HCT116 (cell line): ENCODE data around the gene CBX8. TPM values are rescaled to one million over a fixed set of nuclear protein-coding genes. Genes with fewer than 3 reads are reported as not detected.

Experiments
- ATAC-seq: fragments of 200-7000 bp; cut with Tn5 transposase; 2 replicates; pipeline ENCODE4 v1.9.1; 2020; ENCODE audit warnings: mild to moderate bottlenecking, moderate library complexity
- BruUV-seq: library from RNA; stranded (reverse); fragments of 400-500 nt; replicated peaks from 2 replicates; lab custom pipeline; 2021; lab: Mats Ljungman, UMichigan
- CTCF ChIA-PET: fragments of 300-600 bp; sonication (Branson Sonifier 250); formaldehyde crosslinking; loops from one replicate; lab custom pipeline; 2021; ENCODE audit warnings: antibody characterized with exemption; lab: Charles Lee
- POLR2A ChIA-PET: fragments of 300-600, 350-600 bp; sonication (Branson Sonifier 250); formaldehyde crosslinking; loops from one replicate; lab custom pipeline; 2021; ENCODE audit warnings: antibody characterized with exemption; lab: Charles Lee
- RAD21 ChIA-PET, 2 experiments: fragments of 300-600 bp; sonication (Branson Sonifier 250); formaldehyde crosslinking; loops; one replicate each; lab custom pipeline; 2023; ENCODE audit warnings: low total read pairs in 2 of 2; ENCODE audit not compliant: uncharacterized antibody in 2 of 2, unreplicated experiment in 2 of 2, low non-redundant PET in 1 of 2; lab: Charles Lee
- DNase-seq: peaks from one replicate; pipeline ENCODE4 v3.0.0-alpha.2; 2010; ENCODE audit warnings: low read depth, low spot score
- H2AFZ ChIP-seq: fragments of 200-600 bp; shearing (Covaris generic), sonication (generic); 2 replicates; pipeline ENCODE4 v1.6.1; 2017; ENCODE audit warnings: low read depth, mixed run types, mixed read lengths, antibody characterized with exemption, low read length; ENCODE audit not compliant: poor library complexity, severe bottlenecking
- H3K27ac ChIP-seq: 2 replicates; pipeline ENCODE4 v1.5.1; 2012; ENCODE audit warnings: low read depth, low read length
- H3K27me3 ChIP-seq: fragments of 200-600 bp; sonication (generic); 2 replicates; pipeline ENCODE4 v1.6.1; 2016; ENCODE audit warnings: mixed run types, low read length, mixed read lengths; ENCODE audit not compliant: insufficient read depth
- H3K36me3 ChIP-seq, 2 experiments: fragments of 200-500 bp in 1 of 2; fragments of 200-600 bp in 1 of 2; sonication (Bioruptor generic) in 1 of 2; sonication (generic) in 1 of 2; 2 replicates each; pipeline versions ENCODE4 v1.5.1 to v1.6.1; 2014 to 2016; ENCODE audit warnings: low read length in 2 of 2, inconsistent platforms in 1 of 2, mixed read lengths in 1 of 2, mixed run types in 1 of 2; ENCODE audit not compliant: insufficient read depth in 2 of 2, control insufficient read depth in 1 of 2
- H3K4me1 ChIP-seq, 2 experiments: fragments of 200-600 bp in 1 of 2; sonication (generic) in 1 of 2; 2 replicates each; pipeline versions ENCODE4 v1.5.1 to v1.6.1; 2012 to 2017; ENCODE audit warnings: low read length in 2 of 2, inconsistent platforms in 1 of 2, mild to moderate bottlenecking in 1 of 2, mixed read lengths in 1 of 2, mixed run types in 1 of 2, moderate library complexity in 1 of 2; ENCODE audit not compliant: insufficient read depth in 2 of 2, control insufficient read depth in 1 of 2
- H3K4me2 ChIP-seq: fragments of 200-600 bp; sonication (generic); 2 replicates; pipeline ENCODE4 v1.6.1; 2017; ENCODE audit warnings: mixed run types, low read length, mixed read lengths
- H3K4me3 ChIP-seq, 2 experiments: fragments of 200-600 bp in 1 of 2; sonication (generic) in 1 of 2; replicated peaks in 1 of 2; 2 replicates each; pipeline ENCODE4 v1.5.1; 2011 to 2016; ENCODE audit warnings: low read length in 2 of 2, control low read depth in 1 of 2, low read depth in 1 of 2, mild to moderate bottlenecking in 1 of 2, mixed read lengths in 1 of 2, mixed run types in 1 of 2
- H3K79me2 ChIP-seq: fragments of 200-600 bp; sonication (generic); 2 replicates; pipeline ENCODE4 v1.6.1; 2017; ENCODE audit warnings: mild to moderate bottlenecking, mixed run types, low read length, moderate library complexity, mixed read lengths; ENCODE audit not compliant: insufficient read depth
- H3K9ac ChIP-seq: fragments of 200-600 bp; sonication (generic); 2 replicates; pipeline ENCODE4 v1.6.1; 2016; ENCODE audit warnings: low read length, mixed read lengths
- H3K9me2 ChIP-seq: fragments of 200-600 bp; sonication (generic), shearing (Covaris generic); 2 replicates; pipeline ENCODE4 v1.6.1; 2017; ENCODE audit warnings: mixed run types, mild to moderate bottlenecking, moderate library complexity; ENCODE audit not compliant: insufficient read depth
- H3K9me3 ChIP-seq, 2 experiments: fragments of 200-500 bp in 1 of 2; fragments of 200-600 bp in 1 of 2; sonication (Bioruptor generic) in 1 of 2; sonication (generic) in 1 of 2; 2 replicates each; pipeline ENCODE4 v1.6.1; 2014 to 2017; ENCODE audit warnings: low read length in 2 of 2, mixed read lengths in 2 of 2, inconsistent platforms in 1 of 2, low read depth in 1 of 2, mild to moderate bottlenecking in 1 of 2, mixed run types in 1 of 2, moderate library complexity in 1 of 2; ENCODE audit not compliant: control insufficient read depth in 1 of 2, insufficient read depth in 1 of 2
- H4K20me1 ChIP-seq: fragments of 200-600 bp; sonication (generic), shearing (Covaris generic); 2 replicates; pipeline ENCODE4 v1.6.1; 2017; ENCODE audit warnings: mixed run types, mild to moderate bottlenecking, moderate library complexity; ENCODE audit not compliant: insufficient read depth
- CBX3 ChIP-seq: IDR thresholded peaks from 2 replicates; pipeline ENCODE4 v1.6.1; 2012; ENCODE audit warnings: low read depth
- CEBPB ChIP-seq: IDR thresholded peaks from 2 replicates; pipeline ENCODE4 v1.6.1; 2012; ENCODE audit warnings: low read depth
- EGR1 ChIP-seq: IDR thresholded peaks from 2 replicates; pipeline ENCODE4 v1.6.1; 2012; ENCODE audit warnings: low read depth
- POLR2AphosphoS5 ChIP-seq: IDR thresholded peaks from 2 replicates; pipeline ENCODE4 v1.6.1; 2011; ENCODE audit warnings: mild to moderate bottlenecking, low read depth, low read length, moderate library complexity
- SIN3A ChIP-seq: IDR thresholded peaks from 2 replicates; pipeline ENCODE4 v1.6.1; 2012; ENCODE audit warnings: low read depth
- ZFX ChIP-seq: fragments of 450-650 bp; IDR thresholded peaks from 2 replicates; pipeline ENCODE4 v1.6.1; 2017
- intact Hi-C: fragments of 100-400 bp; cut with micrococcal nuclease; formaldehyde crosslinking; loops from 2 replicates; pipeline ENCODE4 v1.10.0; 2022
- total RNA-seq: library from RNA; stranded (reverse); gene quantifications from one replicate; pipeline ENCODE4 v1.2.1, GENCODE V29; 2021; ENCODE audit not compliant: unreplicated experiment
- TF ChIP-seq, protein P1 (sequence below): IDR thresholded peaks from 2 replicates; pipeline ENCODE4 v1.6.1; 2011; ENCODE audit warnings: mild to moderate bottlenecking, low read length, moderate library complexity; ENCODE audit not compliant: insufficient replicate concordance; ENCODE audit errors: extremely low read depth

CBX8 gene
- total RNA-seq, 1 experiment from 2014 or later = 29.0 TPM

DNA sequence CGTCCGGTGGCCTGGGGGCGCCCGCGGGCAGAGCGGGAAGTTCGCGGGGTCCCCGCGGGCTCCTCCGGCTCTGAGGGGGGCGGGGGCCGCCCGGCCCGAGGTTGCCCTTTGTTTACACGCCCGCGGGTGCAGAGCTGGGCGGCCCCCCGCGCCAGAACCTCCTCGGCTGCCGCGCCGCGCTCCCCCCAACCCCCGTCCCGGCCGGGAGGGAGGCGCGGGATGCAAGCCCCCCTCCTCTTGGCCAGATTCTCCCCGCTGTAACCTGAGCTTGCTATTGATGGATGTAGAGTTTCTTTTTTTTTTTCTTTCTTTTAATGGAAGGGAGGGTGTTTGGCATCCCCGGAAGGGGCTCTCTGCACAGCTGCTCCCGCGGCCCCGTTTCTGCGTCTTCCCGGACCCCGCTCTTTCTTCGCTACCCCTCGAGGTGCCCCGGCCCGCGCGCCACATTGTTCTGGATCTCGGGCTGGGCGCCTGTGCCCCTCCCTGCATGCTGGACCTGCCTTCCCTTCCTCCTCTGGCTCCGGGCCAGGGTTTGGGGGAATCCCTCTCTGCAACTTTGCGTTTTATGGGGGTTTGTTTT is 18.3 kb downstream of the CBX8 start:
- peaks cover 12 to 19% of the 10 kb centered on the region in 2 experiments for H3K4me1 ChIP-seq
- H3K4me3 ChIP-seq = peak overlapping the region; percentile 70 to 79
- POLR2A ChIA-PET = interaction anchor here (1.2 kb wide), 1 partner anchor 22 kb away, joined by 3 read pairs; no protein-coding TSS in a partner anchor
- no peak for DNase-seq
- TF ChIP-seq SIN3A = no peak
- 0 out of 2 replicates have a peak, but pooled peaks have one; percentile 4 for TF ChIP-seq ZFX
- TF ChIP-seq CBX3 = no peak
- TF ChIP-seq CEBPB = no peak
- H2AFZ ChIP-seq = no peak overlapping the region
- H3K9me2 ChIP-seq = no peaks in the 10 kb centered on the region
- BruUV-seq = no TSS peak
- H3K9me3 ChIP-seq = no peaks in the 10 kb centered on the region
- peaks cover 34% of the 10 kb centered on the region for H3K27me3 ChIP-seq
- RAD21 ChIA-PET = no interaction called here
- peaks cover 16% of the 10 kb centered on the region for H3K79me2 ChIP-seq
- H3K27ac ChIP-seq = peak overlapping the region; percentile 64; the same call in 1 of the 2 replicates
- CTCF ChIA-PET = interaction anchor here (0.7 to 1.0 kb wide), 2 partner anchors 33 to 37 kb away, joined by 4 to 6 read pairs; no protein-coding TSS in a partner anchor
- peak; percentile 24; the same call in 1 of the 2 replicates for ATAC-seq
- no peaks in the 10 kb centered on the region for H4K20me1 ChIP-seq
- H3K36me3 ChIP-seq = peaks cover 7 to 17% of the 10 kb centered on the region in 2 experiments; a peak in 3 of 4 replicates
- intact Hi-C loops = loop anchor here (1.0 kb wide), 1 partner anchor 21 kb away; no protein-coding TSS in a partner anchor
- peak overlapping the region; percentile 93 for H3K4me2 ChIP-seq
- H3K9ac ChIP-seq = peak overlapping the region; percentile 79

DNA sequence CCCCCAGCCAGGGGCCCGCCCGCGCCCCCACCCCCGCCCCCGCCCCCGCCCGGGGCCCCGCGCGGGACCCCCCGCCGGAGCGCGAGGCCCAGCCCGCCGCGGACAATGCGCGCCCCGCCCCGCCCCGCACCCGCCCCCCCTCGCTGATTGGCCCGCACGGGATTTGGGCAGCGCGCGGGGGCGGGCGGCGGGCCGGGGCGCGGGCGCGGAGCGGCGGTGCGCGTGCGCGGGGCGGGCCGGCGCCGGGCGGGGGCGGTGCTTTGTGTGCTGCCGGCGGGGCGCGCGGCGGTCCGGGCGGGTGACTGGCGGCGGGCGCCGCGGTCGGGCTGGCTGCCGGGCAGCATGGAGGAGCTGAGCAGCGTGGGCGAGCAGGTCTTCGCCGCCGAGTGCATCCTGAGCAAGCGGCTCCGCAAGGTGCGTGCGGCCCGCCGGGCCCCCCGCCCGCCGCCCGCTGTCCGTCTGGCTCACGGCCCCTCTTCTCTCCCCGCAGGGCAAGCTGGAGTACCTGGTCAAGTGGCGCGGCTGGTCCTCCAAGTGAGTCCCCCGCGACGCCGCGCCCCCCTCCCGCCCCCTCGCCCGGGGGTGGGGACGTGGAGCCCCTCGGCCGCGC is 18.9 kb downstream of the CBX8 start, which contains the start of gene CBX2:
CBX2 (plus strand) TSS at position 255 of the 610 bp plus-strand sequence; CDS start at position 343, 88 bp downstream.
- Histone ChIP-seq H3K4me1 (peaks cover 12 to 19% of the 10 kb centered on the region in 2 experiments), H3K9ac (peak within 1 kb of the TSS; percentile 79), H2AFZ (no peak within 1 kb of the TSS), H3K4me2 (peak within 1 kb of the TSS; percentile 93), H4K20me1 (no peaks in the 10 kb centered on the region), H3K9me3 (no peaks in the 10 kb centered on the region), H3K9me2 (no peaks in the 10 kb centered on the region), H3K4me3 (peak within 1 kb of the TSS; percentile 70 to 79), H3K36me3 (peaks cover 7 to 14% of the 10 kb centered on the region in 2 experiments; a peak in 3 of 4 replicates), H3K27ac (peak within 1 kb of the TSS; percentile 64; the same call in 1 of the 2 replicates), H3K79me2 (peaks cover 16% of the 10 kb centered on the region), H3K27me3 (peaks cover 34% of the 10 kb centered on the region)
- ATAC-seq (peak; percentile 90), DNase-seq (peak; percentile 32)
- CTCF ChIA-PET = interaction anchor here (0.7 to 1.0 kb wide), 3 partner anchors 32 to 38 kb away, joined by 3 to 6 read pairs (median 4); no protein-coding TSS in a partner anchor
- no TSS peak for BruUV-seq
- intact Hi-C loops = loop anchor here (1.0 kb wide), 1 partner anchor 21 kb away; no protein-coding TSS in a partner anchor
- RAD21 ChIA-PET = interaction anchor here in 1 of 2 experiments (0.6 kb wide), 1 partner anchor 1600 kb away, joined by 6 read pairs; no protein-coding TSS in a partner anchor
- TF ChIP-seq POLR2AphosphoS5 = peak; percentile 70
- peak; percentile 21 for TF ChIP-seq EGR1
- TF ChIP-seq, protein P1, sequence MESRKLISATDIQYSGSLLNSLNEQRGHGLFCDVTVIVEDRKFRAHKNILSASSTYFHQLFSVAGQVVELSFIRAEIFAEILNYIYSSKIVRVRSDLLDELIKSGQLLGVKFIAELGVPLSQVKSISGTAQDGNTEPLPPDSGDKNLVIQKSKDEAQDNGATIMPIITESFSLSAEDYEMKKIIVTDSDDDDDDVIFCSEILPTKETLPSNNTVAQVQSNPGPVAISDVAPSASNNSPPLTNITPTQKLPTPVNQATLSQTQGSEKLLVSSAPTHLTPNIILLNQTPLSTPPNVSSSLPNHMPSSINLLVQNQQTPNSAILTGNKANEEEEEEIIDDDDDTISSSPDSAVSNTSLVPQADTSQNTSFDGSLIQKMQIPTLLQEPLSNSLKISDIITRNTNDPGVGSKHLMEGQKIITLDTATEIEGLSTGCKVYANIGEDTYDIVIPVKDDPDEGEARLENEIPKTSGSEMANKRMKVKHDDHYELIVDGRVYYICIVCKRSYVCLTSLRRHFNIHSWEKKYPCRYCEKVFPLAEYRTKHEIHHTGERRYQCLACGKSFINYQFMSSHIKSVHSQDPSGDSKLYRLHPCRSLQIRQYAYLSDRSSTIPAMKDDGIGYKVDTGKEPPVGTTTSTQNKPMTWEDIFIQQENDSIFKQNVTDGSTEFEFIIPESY = no peak
- 0 out of 2 replicates have a peak, but pooled peaks have one; percentile 40 for TF ChIP-seq ZFX
- POLR2A ChIA-PET = interaction anchor here (1.2 to 1.4 kb wide), 3 partner anchors 19 to 62 kb away, joined by 3 to 6 read pairs (median 5); partner anchors contain the start of genes CBX4 and CBX8
